Right hindlimb (tissue), 1 donor: ENCODE measurements around the gene CPZ.
"Not testable (repeated sequence)": the region's sequence is repeated elsewhere in the genome, so short reads cannot be mapped to it uniquely, and the experiment has no call there.

Source experiments
- DNase-seq: peaks from one replicate; pipeline ENCODE4 v3.0.0-alpha.2; 2018

Gene CPZ

GRCh38 chr4:8641256-8641655 lies 48.7 kb downstream of the CPZ start:
- DNase-seq, result no peak

GRCh38 chr4:8641931-8642650 lies 49.5 kb downstream of the CPZ start:
- no peak for DNase-seq

- no peak for DNase-seq
Observed at GRCh38 chr4:8642651-8643321, 50.2 kb downstream of the CPZ start.

GRCh38 chr4:8643441-8643840 lies 50.9 kb downstream of the CPZ start:
- DNase-seq, result no peak

- DNase-seq, result no peak
Observed at GRCh38 chr4:8643986-8644385, 51.4 kb downstream of the CPZ start.

- DNase-seq, result no peak
Observed at GRCh38 chr4:8644461-8644891, 51.9 kb downstream of the CPZ start.

GRCh38 chr4:8644966-8645752 lies 52.6 kb downstream of the CPZ start:
- DNase-seq, result no peak

- DNase-seq, result no peak
Observed at GRCh38 chr4:8645753-8646124, 53.2 kb downstream of the CPZ start.

- DNase-seq, result no peak
Observed at GRCh38 chr4:8646296-8647093, 53.9 kb downstream of the CPZ start.

- DNase-seq, result no peak
Observed at GRCh38 chr4:8647094-8647570, 54.6 kb downstream of the CPZ start.

- DNase-seq, result no peak
Observed at GRCh38 chr4:8647626-8648025, 55.1 kb downstream of the CPZ start.

GRCh38 chr4:8648296-8648695 lies 55.7 kb downstream of the CPZ start:
- no peak for DNase-seq

GRCh38 chr4:8648816-8649630 lies 56.5 kb downstream of the CPZ start:
- DNase-seq, result no peak

GRCh38 chr4:8649631-8650361 lies 57.2 kb downstream of the CPZ start:
- no peak for DNase-seq

- no peak for DNase-seq
Observed at GRCh38 chr4:8651661-8652180, 59.2 kb downstream of the CPZ start.

GRCh38 chr4:8652181-8653078 lies 59.9 kb downstream of the CPZ start:
- no peak for DNase-seq

- DNase-seq, result no peak
Observed at GRCh38 chr4:8653326-8654000, 60.9 kb downstream of the CPZ start.

- not testable (repeated sequence) for DNase-seq
Observed at GRCh38 chr4:8654139-8654538, 61.6 kb downstream of the CPZ start.
